HT-29 (cell line): ENCODE measurements around the gene STAB2. TPM values are rescaled to one million over a fixed set of nuclear protein-coding genes. Genes with fewer than 3 reads are reported as not detected.

Experiments used
- DNase-seq: peaks from one replicate; pipeline ENCODE4 v3.0.0-alpha.2; 2015; ENCODE audit warnings: low spot score
- total RNA-seq: library from RNA; depleted of rRNA; stranded (reverse); fragments of >200 nt; shearing (Covaris generic); gene quantifications from 2 replicates; pipeline ENCODE4 v1.2.3, GENCODE V29; 2014

Gene STAB2
- total RNA-seq, 1 experiment from 2014 or later: 0.05 TPM

DNA sequence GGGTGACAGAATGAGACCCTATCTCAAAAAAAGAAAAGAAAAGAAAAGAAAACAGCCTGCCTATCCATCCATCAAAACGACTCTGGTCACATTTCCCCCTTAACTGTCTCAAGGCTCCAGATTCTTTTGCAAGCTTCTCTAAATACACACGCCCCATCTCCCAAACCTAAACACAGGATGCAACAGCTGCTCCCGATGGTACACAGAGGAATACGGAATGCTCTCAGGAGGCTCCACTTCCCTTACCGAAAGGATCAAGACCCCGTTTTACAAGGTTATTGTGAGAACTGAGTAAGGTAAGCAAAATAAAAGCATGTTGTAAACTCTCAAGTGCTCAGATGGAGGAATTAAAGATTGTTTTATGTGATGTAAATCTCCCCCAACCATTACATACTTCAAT, 191.7 kb downstream of the STAB2 start:
- no peak for DNase-seq

GRCh38 chr12:103779410-103780092, 192.5 kb downstream of the STAB2 start:
- no peak for DNase-seq

- DNase-seq: no peak
These were observed 193.0 kb downstream of the STAB2 start for GRCh38 chr12:103780093-103780440.

- DNase-seq: no peak
These were observed 193.9 kb downstream of the STAB2 start for GRCh38 chr12:103780992-103781391.

- no peak for DNase-seq
These were observed 195.3 kb downstream of the STAB2 start for GRCh38 chr12:103782399-103782798.

DNA sequence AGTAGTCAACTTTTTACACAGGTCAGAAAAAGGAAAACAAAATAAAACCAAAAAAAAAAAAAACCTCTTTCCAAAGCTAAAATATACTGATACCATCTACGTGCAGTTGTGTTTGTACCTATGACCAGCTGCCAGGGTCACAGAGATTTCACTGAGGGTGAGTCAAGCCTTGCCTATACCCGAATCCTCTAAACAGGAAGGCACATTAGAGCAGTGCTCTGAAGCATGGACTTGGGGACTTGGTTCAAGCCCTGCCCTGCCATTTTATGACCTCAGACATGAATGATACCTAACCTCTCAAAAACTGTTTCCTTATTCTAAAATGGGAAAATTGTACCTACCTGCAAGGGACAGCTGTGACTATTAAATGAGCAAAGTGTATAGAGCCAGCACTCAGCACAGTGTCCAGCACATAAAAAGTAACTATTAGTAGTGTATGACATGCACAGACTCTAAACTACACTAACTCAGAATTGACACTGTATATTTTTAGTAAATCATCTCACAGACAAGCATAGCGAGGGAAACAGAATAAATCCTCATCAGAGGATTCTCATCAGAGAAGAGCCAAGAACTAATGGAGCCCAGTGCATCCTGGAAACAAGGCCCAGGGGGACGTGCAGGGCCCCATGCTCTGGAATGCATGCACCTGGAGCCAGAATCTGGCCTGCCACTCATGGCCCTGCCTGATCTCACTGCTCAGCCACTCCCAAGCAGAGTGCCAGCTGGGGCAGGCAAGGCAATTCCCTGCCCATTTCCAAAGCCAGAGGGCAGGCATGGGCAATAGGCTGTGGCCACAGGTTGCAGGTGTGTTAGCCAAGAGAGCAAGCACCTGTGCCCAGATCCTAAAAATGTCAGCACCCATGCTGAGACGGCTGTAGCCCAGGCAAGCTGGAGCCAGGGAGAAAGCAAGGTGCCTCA, 196.9 kb downstream of the STAB2 start:
- no peak for DNase-seq

DNA sequence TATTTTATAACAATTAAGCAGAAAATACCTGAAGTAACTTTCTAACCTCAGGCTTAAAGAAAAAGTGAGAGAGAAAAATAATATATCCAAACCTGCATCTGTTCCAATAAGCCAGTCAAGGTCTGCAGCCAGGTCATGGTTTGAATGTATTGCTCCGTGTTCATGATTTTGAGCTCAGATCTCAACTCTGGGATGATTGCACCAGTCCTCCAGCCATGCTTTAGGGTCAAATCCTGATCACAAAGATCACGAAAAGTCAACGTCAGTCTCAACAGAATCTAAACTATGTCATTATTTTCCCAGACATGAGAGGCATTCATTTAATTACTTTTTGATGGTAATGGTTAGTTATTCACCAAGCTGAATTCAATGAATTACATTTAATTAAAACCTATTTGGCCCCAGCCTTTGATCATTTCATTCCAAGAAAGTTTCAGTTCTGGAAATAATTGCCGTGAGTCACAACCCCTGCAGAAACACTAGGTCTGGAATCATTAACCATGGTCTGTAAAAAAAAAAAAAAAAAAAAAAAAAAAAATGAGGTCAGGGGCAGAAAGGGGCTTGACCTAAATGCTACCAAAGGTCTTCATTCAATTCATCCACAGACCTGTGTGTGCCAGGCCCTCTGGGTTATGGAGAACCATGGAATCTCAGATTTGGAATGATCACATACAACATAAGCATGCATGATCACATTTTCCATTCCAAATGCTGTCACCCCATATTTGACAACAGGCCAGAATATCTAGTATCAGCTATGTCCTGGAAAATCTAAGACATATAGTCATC, 198.4 kb downstream of the STAB2 start:
- no peak for DNase-seq

DNA sequence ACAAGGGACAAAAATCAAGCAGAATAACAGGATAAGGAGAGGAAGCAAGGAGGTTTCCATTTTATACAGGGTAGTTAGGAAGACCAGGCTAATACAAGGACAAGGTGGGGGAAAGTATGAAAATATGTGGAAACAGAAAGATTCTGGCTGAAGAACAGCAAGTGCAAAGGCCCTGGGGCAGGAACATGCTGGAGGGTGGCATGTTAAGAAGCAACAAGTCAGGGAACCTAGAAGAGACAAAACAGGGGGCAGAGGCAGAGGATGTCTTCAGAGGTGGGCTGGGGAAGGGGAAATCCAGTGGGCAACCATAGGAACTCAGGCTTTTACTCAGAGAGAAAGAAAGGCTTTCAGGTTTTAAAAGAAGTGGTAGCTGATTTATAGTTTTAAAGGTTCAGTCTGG, 199.1 kb downstream of the STAB2 start:
- DNase-seq: no peak

DNA sequence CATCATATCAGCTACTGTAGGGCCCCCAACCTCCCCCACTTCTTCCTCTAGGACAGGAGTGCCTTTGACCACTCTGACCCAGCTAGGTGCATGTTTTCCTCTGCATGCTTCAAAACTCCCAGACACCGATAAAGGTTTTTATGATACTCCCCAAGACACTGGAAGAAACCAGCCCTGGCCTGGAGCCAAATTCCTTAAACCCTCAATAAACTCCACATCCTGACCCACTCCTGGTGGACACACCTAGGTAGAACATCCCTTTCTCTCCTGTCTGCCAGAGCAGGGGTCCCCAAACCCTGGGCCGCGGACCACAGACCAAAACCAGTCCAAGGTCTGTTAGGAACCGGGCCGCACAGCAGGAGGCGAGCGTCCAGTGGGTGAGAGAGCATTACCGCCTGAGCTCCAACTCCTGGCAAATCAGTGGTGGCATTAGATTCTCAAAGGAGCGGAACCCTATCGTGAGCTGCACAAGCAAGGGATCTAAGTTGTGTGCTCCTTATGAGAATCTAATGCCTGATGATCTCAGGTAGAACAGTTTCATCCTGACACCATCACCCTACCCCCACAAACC, 204.4 kb downstream of the STAB2 start:
- peak; percentile 31 for DNase-seq

- no peak for DNase-seq
These were observed 206.0 kb downstream of the STAB2 start for GRCh38 chr12:103793046-103793445.

DNA sequence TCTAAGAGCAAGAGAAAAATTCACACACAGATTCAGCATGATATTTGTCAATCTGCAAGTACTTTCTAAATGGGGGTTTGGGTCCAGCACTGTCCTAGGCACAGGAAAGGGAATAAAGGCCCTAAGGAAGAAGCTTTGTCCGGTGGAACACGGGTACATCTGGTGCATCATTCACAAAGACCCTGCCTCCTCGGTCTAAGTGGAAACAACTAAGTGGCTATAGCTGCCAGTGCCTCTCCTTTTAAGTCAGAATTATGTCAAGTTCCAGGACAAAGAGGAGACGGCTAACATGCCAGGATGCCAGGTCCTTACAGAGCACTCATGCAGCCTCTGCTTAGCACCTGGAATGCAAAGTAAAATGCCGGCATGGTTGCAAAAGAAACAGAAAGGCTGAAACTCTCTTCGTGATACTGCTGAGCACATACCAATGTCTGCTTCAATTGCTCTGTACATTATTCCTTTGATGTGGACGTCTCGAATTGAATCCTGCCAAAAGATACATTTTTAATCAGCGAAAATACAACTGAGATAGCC, 206.5 kb downstream of the STAB2 start:
- DNase-seq: no peak

DNA sequence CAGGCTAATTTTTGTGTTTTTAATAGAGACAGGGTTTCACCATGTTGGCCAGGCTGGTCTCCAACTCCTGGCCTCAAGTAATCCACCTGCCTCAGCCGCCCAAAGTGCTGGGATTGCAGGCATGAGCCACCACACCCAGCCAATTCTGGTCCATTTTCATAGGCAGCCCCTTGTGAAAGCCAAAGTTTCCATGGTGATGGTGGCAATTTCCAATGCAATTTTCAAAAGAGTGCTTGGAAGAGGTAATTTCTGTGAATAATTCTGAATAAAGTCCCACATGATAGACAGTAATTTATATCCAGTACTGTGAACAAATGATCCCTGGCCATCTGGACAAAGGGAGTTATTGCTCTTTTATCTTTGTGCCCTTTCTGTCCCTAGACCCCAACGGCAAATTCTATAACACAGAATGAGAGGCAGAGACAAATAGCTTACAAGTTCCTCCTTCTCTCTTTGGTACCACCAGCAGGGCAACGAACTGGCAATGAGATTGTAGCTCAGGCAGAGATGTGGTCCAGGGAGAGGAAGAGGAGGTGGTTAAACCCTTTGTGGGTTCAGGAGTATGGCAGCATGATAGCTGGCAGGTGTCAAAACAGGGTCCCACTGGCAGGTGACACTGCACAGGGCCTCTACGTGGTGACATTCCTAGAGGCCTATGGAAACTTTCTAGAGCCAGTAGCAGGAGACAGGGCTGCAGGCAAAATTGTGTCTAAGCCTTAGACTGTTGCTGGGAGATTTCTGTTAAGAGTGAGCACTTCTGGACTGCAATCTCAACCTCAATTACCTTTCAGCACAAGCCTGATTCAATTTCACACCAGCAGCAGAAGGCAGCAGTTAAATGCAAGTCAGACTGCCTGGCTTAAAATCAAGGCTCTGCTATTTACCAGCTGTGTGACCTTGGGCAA, 207.5 kb downstream of the STAB2 start:
- no peak for DNase-seq

GRCh38 chr12:103798586-103798985, 211.5 kb downstream of the STAB2 start:
- DNase-seq: no peak

GRCh38 chr12:103799504-103799856, 212.4 kb downstream of the STAB2 start:
- DNase-seq: no peak

GRCh38 chr12:103799857-103800771, 213.0 kb downstream of the STAB2 start:
- peak; percentile 75 for DNase-seq

GRCh38 chr12:103801709-103802585, 214.9 kb downstream of the STAB2 start:
- no peak for DNase-seq

GRCh38 chr12:103802586-103802886, 215.5 kb downstream of the STAB2 start:
- DNase-seq: no peak

DNA sequence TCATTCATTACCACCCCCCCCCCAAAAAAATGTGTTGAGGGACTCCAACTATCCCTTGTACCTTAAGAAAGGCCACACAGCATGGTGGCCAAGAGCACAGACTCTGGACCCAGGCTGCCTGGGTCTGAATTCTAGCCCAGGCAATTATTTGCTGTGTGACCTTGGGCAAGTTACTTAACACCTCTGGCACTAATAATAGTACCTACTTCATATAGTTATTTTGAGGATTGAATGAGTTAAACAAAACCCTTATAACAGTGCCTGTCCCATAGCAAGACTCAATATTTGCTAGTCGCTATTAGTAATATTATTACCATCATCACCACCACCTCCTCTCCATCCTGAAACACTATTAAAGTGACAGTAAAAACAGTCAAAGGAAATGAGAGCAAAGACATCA, 216.8 kb downstream of the STAB2 start:
- DNase-seq: no peak
